AG04450 (cell line): ENCODE data around the gene NFAM1. TPM values are rescaled to one million over a fixed set of nuclear protein-coding genes. Genes with fewer than 3 reads are reported as not detected.

ENCODE experiments used
- CTCF ChIA-PET: fragments of 300-600, 350-600 bp; formaldehyde crosslinking; extraction: SDS; loops from one replicate; lab custom pipeline; 2022; ENCODE audit warnings: antibody characterized with exemption, inconsistent platforms; lab: Charles Lee
- POLR2A ChIA-PET: fragments of 350-600 bp; formaldehyde crosslinking; extraction: SDS; loops from one replicate; lab custom pipeline; 2021; ENCODE audit warnings: antibody characterized with exemption, inconsistent platforms; lab: Yijun Ruan, JAX
- DNase-seq: peaks from one replicate; pipeline ENCODE4 v3.0.0-alpha.2; 2011; ENCODE audit warnings: low read depth, low spot score
- H3K27ac ChIP-seq: one replicate; pipeline ENCODE4 v1.5.1; 2012; ENCODE audit warnings: low read depth, low read length, control low read depth
- H3K27me3 ChIP-seq: one replicate; pipeline ENCODE4 v1.6.0; 2012; ENCODE audit warnings: low read length; ENCODE audit not compliant: control insufficient read depth, insufficient read depth
- H3K4me3 ChIP-seq: 2 replicates; pipeline ENCODE4 v1.5.1; 2011; ENCODE audit warnings: mild to moderate bottlenecking, low read depth, low read length, control low read depth
- H3K9me3 ChIP-seq: 2 replicates; pipeline ENCODE4 v1.5.1; 2012; ENCODE audit warnings: low read length; ENCODE audit not compliant: control insufficient read depth, insufficient read depth
- polyA plus RNA-seq: library from polyadenylated mRNA; depleted of rRNA; stranded (reverse); fragments of >200 nt; gene quantifications from 2 replicates; pipeline ENCODE4 v1.2.3, GENCODE V29; 2011
- TF ChIP-seq, protein P1 (sequence below): IDR thresholded peaks from 2 replicates; pipeline ENCODE4 v1.5.1; 2011; ENCODE audit warnings: low read depth, low read length, control low read depth, inconsistent platforms

NFAM1 gene
- polyA plus RNA-seq, 1 experiment: not detected

DNA sequence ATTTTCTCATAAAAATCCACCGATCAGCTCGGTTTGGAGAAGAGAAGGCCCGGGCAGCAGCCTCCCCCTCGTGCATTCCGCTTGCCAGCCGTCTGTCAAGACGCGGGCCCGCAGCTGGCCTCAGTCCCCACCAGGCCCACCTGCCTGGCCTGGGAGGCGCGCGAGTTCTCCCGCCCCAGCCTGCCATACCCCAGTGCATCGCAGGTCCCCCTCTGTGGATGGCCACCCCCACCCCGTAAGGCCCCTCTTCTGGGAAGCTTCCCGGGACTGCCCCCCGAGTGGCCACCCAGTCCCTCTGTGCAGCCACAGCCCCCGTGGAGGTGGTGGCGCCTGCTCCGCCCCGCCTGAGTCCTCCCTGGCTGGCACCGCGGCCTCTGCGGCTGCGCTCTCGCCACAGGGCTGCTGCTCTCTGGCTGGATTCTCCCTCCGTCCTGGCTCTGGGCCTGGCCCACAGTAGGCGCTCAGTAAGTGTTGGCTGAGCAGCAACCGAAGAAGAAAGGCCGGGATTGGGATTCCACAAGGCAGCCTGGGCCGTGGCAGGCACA, 87.8 kb downstream of the NFAM1 start:
- peak overlapping the region; percentile 31 for H3K4me3 ChIP-seq
- ChIA-PET CTCF (no interaction called here), POLR2A (no interaction called here)
- TF ChIP-seq, protein P1, sequence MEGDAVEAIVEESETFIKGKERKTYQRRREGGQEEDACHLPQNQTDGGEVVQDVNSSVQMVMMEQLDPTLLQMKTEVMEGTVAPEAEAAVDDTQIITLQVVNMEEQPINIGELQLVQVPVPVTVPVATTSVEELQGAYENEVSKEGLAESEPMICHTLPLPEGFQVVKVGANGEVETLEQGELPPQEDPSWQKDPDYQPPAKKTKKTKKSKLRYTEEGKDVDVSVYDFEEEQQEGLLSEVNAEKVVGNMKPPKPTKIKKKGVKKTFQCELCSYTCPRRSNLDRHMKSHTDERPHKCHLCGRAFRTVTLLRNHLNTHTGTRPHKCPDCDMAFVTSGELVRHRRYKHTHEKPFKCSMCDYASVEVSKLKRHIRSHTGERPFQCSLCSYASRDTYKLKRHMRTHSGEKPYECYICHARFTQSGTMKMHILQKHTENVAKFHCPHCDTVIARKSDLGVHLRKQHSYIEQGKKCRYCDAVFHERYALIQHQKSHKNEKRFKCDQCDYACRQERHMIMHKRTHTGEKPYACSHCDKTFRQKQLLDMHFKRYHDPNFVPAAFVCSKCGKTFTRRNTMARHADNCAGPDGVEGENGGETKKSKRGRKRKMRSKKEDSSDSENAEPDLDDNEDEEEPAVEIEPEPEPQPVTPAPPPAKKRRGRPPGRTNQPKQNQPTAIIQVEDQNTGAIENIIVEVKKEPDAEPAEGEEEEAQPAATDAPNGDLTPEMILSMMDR: no peak
- no peak overlapping the region for H3K27ac ChIP-seq
- no peak for DNase-seq
- peaks cover 5% of the 10 kb centered on the region for H3K27me3 ChIP-seq
- H3K9me3 ChIP-seq: no peaks in the 10 kb centered on the region; the same call in 1 of the 2 replicates

DNA sequence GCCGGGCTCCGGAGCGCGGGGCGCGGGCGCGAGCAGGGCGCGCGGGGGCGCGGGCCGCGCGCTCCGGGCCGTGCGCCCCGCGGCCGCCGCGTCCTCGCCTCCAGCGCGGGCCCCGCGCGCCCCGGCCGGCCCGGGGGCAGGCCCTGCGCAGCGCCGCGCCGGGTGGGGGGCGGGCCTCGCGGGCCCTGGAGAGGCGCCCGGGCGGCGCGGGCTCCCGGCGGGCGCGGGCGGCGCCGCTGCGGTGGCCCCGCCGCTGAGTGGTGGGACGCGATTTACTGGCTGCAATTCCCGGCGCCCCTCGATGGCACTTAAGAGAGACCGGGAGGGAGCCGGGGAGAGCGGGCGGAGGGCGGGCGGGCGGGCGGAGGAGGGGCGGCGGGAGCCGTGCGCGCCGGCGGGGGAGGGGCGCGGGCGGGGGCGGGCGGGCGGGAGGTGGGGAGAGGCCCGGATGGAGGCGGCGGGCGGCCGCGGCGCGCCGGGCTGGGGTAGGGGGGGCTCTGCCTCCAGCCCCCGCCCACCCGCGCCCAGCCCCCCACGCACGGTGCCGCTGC, 88.6 kb downstream of the NFAM1 start:
- ChIA-PET CTCF (no interaction called here), POLR2A (no interaction called here)
- Histone ChIP-seq H3K27me3 (peaks cover 5% of the 10 kb centered on the region), H3K4me3 (peak overlapping the region; percentile 58), H3K9me3 (no peaks in the 10 kb centered on the region; the same call in 1 of the 2 replicates), H3K27ac (no peak overlapping the region)
- DNase-seq: no peak
- TF ChIP-seq, protein P1: no peak

DNA sequence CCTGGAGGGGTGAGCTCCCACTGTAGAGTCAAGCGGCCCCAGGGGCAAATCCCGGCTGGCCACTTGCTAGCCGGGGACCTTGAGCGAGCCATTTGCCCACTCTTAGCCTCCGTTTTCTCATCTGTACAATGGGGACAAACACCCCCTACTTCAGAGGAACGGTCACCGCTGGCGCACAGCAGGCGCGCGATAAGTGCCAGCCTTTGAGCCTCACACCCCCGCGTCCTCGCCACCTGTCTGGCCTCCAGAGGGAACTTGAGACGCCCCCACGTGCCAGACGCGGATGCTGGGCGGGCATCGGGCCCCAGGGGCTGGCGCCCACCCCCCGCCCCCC, 89.1 kb downstream of the NFAM1 start:
- TF ChIP-seq, protein P1: no peak
- ChIA-PET POLR2A (no interaction called here), CTCF (no interaction called here)
- Histone ChIP-seq H3K27ac (no peak overlapping the region), H3K4me3 (peak overlapping the region; percentile 58), H3K27me3 (peaks cover 5% of the 10 kb centered on the region), H3K9me3 (no peaks in the 10 kb centered on the region; the same call in 1 of the 2 replicates)
- no peak for DNase-seq

DNA sequence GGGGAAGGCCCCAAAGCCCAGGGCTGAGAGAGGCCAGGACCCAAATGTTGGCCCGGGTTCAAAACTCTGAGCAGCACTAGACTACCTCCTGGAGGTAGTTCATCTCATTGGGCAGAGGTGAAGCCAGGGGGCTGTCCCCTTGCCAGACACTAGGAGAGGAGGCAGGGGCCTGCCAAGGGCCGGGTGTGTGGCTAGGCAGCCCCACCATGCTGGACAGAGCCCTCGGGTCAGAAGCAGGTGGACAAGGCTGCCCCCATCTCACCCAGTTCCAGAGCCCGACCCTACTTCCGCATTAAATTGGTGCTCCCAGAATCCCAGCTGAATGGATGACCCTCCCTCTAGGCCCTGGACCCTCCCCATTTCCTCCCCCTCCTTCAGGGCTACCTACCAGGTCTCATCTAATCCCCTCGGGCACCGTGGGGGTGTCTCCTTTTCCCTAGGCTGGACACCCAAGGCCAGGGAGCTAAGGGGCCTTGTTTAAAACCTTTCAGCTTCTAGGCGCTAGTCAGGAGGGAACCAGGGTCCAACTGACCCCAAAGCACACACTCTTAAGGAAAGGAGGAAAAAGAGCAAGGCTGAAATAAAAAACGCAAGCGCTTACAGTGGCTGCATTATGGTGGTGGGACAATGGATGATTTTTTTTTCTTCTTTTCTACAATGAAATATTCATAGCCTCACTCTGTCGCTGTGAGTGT, 89.6 kb downstream of the NFAM1 start:
- POLR2A ChIA-PET: no interaction called here

More for the DNA sequence above, 89.6 kb downstream of the NFAM1 start:
- peaks cover 5% of the 10 kb centered on the region for H3K27me3 ChIP-seq
- no peak overlapping the region for H3K27ac ChIP-seq
- H3K4me3 ChIP-seq: peak overlapping the region; percentile 58
- TF ChIP-seq, protein P1: no peak
- DNase-seq: no peak
- no peaks in the 10 kb centered on the region; the same call in 1 of the 2 replicates for H3K9me3 ChIP-seq
- CTCF ChIA-PET: no interaction called here
